Stomach (tissue), 9 donors: ENCODE results near the gene SNAPC1. TPM values are rescaled to one million over a fixed set of nuclear protein-coding genes. Genes with fewer than 3 reads are reported as not detected.

Experiments
- DNase-seq, 2 donors: peaks; one replicate each; pipeline versions ENCODE4 v3.0.0 to v3.0.0-alpha.2; 2013 to 2019
- H3K27ac ChIP-seq, 5 donors: fragments of 200-600 bp in 4 of 5; sonication (generic) in 4 of 5; one replicate each; pipeline ENCODE4 v1.5.1; 2013 to 2019; ENCODE audit warnings: mild to moderate bottlenecking in 1 of 5, moderate library complexity in 1 of 5
- H3K27me3 ChIP-seq, 3 donors: fragments of 200-600 bp; sonication (generic); one replicate each; pipeline ENCODE4 v1.5.1; 2017 to 2019; ENCODE audit warnings: mixed run types in 1 of 3
- H3K36me3 ChIP-seq, 4 donors: fragments of 200-600 bp; sonication (generic); 1 replicate in 3 of 4; 2 replicates in 1 of 4; pipeline ENCODE4 v1.5.1; 2016 to 2019
- H3K4me1 ChIP-seq, 4 donors: fragments of 200-600 bp; sonication (generic); one replicate each; pipeline ENCODE4 v1.5.1; 2016 to 2019
- H3K4me3 ChIP-seq, 4 donors: fragments of 200-600 bp; sonication (generic) in 3 of 4; one replicate each; pipeline ENCODE4 v1.5.1; 2016 to 2019; ENCODE audit warnings: mild to moderate bottlenecking in 1 of 4
- H3K9me3 ChIP-seq, 4 donors: fragments of 200-600 bp; sonication (generic); one replicate each; pipeline ENCODE4 v1.5.1; 2016 to 2019
- CTCF ChIP-seq, 7 experiments: fragments of 450-650 bp in 4 of 7; fragments of 200-600 bp in 3 of 7; sonication (generic) in 3 of 7; IDR thresholded peaks; one replicate each; pipeline ENCODE4 v1.5.1; 2016 to 2019; ENCODE audit warnings: antibody characterized with exemption in 7 of 7, control low read depth in 2 of 7, mild to moderate bottlenecking in 1 of 7
- EP300 ChIP-seq: sonication (generic); formaldehyde crosslinking; IDR thresholded peaks from one replicate; pipeline ENCODE4 v1.6.1; 2017; ENCODE audit warnings: antibody characterized with exemption
- POLR2A ChIP-seq, 4 donors: fragments of 450-650 bp; IDR thresholded peaks; one replicate each; pipeline ENCODE4 v1.6.1; 2016; ENCODE audit warnings: antibody characterized with exemption in 4 of 4, control low read depth in 2 of 4, mild to moderate bottlenecking in 1 of 4, moderate library complexity in 1 of 4
- POLR2AphosphoS5 ChIP-seq, 3 donors: sonication (generic); formaldehyde crosslinking; IDR thresholded peaks; one replicate each; pipeline ENCODE4 v1.6.1; 2016; ENCODE audit warnings: antibody characterized with exemption in 3 of 3
- WGBS, 5 donors: extraction: QIAGEN DNeasy Blood & Tissue Kit in 3 of 5; methylation state at CpG; one replicate each; pipeline versions ENCODE4 v1.1.5 to v1.1.7; 2013 to 2018; 5-methylcytosine and 5-hydroxymethylcytosine counted together
- intact Hi-C: fragments of 100-400 bp; cut with DNase I; formaldehyde crosslinking; loops from one replicate; pipeline ENCODE4 v1.15.1; 2023; ENCODE audit warnings: low total_unique reads
- polyA plus RNA-seq, 3 donors: library from polyadenylated mRNA; stranded (reverse); fragments of 200-250 nt; gene quantifications; one replicate each; pipeline ENCODE4 v1.2.3, GENCODE V29; 2013
- total RNA-seq, 5 donors: library from RNA; depleted of rRNA; stranded (reverse); fragments of >200 nt; gene quantifications; one replicate each; pipeline versions ENCODE4 v1.1.0 to v1.2.3, GENCODE V29; 2014 to 2016
- donor health status: healthy with polysubstance abuse.
- donor health status: Bipolar disorder and iron deficiency.
- donor health status: healthy.

SNAPC1 gene
- total and polyA plus RNA-seq, 8 donors = 0.89 to 8.7 (median 3.0) TPM; not detected in 1

- Histone ChIP-seq H3K27ac (no peak overlapping the region), H3K4me3 (no peak overlapping the region), H3K36me3 (no peaks in the 10 kb centered on the region), H3K9me3 (no peaks in the 10 kb centered on the region), H3K27me3 (no peaks in the 10 kb centered on the region), H3K4me1 (peaks cover 0 to 5% (median 0%) of the 10 kb centered on the region in 4 donors)
- WGBS, 5 donors = 89 to 98% (median 92%) methylated on average over 1 of the region's 1 CpG
- TF ChIP-seq EP300 (no peak), POLR2A (IDR thresholded peaks at IDR 0.05) (no peak), POLR2AphosphoS5 (IDR thresholded peaks at IDR 0.05) (no peak), CTCF (IDR thresholded peaks at IDR 0.05) (no peak)
- DNase-seq = no peak
- intact Hi-C loops = loop anchor here (5.0 kb wide), 1 partner anchor 380 kb away; no protein-coding TSS in a partner anchor
Measured at GRCh38 chr14:61836807-61837206, 74.6 kb downstream of the SNAPC1 start.

GRCh38 chr14:61837336-61838229, 75.4 kb downstream of the SNAPC1 start:
- Histone ChIP-seq H3K36me3 (no peaks in the 10 kb centered on the region), H3K27me3 (no peaks in the 10 kb centered on the region), H3K4me1 (peaks cover 0 to 5% (median 0%) of the 10 kb centered on the region in 4 donors), H3K9me3 (no peaks in the 10 kb centered on the region), H3K4me3 (no peak overlapping the region), H3K27ac (no peak overlapping the region)
- peak; percentile 84 to 93 for DNase-seq
- TF ChIP-seq POLR2AphosphoS5 (IDR thresholded peaks at IDR 0.05) = peak in 1 of 3 donors; percentile 64
- TF ChIP-seq POLR2A (IDR thresholded peaks at IDR 0.05) = no peak
- peak in 6 of 7 experiments; percentile 28 to 94 (median 91) for TF ChIP-seq CTCF (IDR thresholded peaks at IDR 0.05)
- intact Hi-C loops = loop anchor here (5.0 kb wide), 1 partner anchor 380 kb away; no protein-coding TSS in a partner anchor
- WGBS, 5 donors = 39 to 41% (median 40%) methylated on average over 10 of the region's 10 CpGs

- peak in 1 of 2 donors; percentile 19 for DNase-seq
- intact Hi-C loops = loop anchor here (5.0 kb wide), 1 partner anchor 381 kb away; no protein-coding TSS in a partner anchor
- H3K4me1 ChIP-seq = peaks cover 0 to 5% (median 0%) of the 10 kb centered on the region in 4 donors
- H3K4me3 ChIP-seq = no peak overlapping the region
- no peak overlapping the region for H3K27ac ChIP-seq
- no peaks in the 10 kb centered on the region for H3K9me3 ChIP-seq
- WGBS, 5 donors = 56 to 67% (median 62%) methylated on average over 5 of the region's 5 CpGs
- TF ChIP-seq POLR2A (IDR thresholded peaks at IDR 0.05) (no peak), CTCF (IDR thresholded peaks at IDR 0.05) (no peak), POLR2AphosphoS5 (IDR thresholded peaks at IDR 0.05) (no peak), EP300 (no peak)
- H3K36me3 ChIP-seq = no peaks in the 10 kb centered on the region
- H3K27me3 ChIP-seq = no peaks in the 10 kb centered on the region
Measured at GRCh38 chr14:61838661-61839245, 76.5 kb downstream of the SNAPC1 start.

- H3K4me3 ChIP-seq = no peak overlapping the region
- H3K4me1 ChIP-seq = peaks cover 0 to 5% (median 0%) of the 10 kb centered on the region in 4 donors
- no peak overlapping the region for H3K27ac ChIP-seq
- no peaks in the 10 kb centered on the region for H3K9me3 ChIP-seq
- TF ChIP-seq EP300 (no peak), POLR2AphosphoS5 (IDR thresholded peaks at IDR 0.05) (no peak), POLR2A (IDR thresholded peaks at IDR 0.05) (no peak), CTCF (IDR thresholded peaks at IDR 0.05) (no peak)
- no peaks in the 10 kb centered on the region for H3K36me3 ChIP-seq
- peak in 1 of 2 donors; percentile 75 for DNase-seq
- H3K27me3 ChIP-seq = no peaks in the 10 kb centered on the region
- 46 to 71% (median 67%) methylated on average over 4 of the region's 4 CpGs for WGBS, 5 donors
- intact Hi-C loops = loop anchor here (5.0 kb wide), 1 partner anchor 382 kb away; no protein-coding TSS in a partner anchor
Measured at GRCh38 chr14:61839507-61839906, 77.3 kb downstream of the SNAPC1 start.
